NCI-H146 treated with DMSO at 0.1 percent for 48 hours (cell line): Measurements from ENCODE around the gene ANKRD62.
"Not testable (repeated sequence)": the region's sequence is repeated elsewhere in the genome, so short reads cannot be mapped to it uniquely, and the experiment has no call there.

Experiments
- DNase-seq: peaks from one replicate; lab custom pipeline; 2025; ENCODE audit not compliant: unreplicated experiment; lab: John Stamatoyannopoulos, UW

ANKRD62 gene

DNA sequence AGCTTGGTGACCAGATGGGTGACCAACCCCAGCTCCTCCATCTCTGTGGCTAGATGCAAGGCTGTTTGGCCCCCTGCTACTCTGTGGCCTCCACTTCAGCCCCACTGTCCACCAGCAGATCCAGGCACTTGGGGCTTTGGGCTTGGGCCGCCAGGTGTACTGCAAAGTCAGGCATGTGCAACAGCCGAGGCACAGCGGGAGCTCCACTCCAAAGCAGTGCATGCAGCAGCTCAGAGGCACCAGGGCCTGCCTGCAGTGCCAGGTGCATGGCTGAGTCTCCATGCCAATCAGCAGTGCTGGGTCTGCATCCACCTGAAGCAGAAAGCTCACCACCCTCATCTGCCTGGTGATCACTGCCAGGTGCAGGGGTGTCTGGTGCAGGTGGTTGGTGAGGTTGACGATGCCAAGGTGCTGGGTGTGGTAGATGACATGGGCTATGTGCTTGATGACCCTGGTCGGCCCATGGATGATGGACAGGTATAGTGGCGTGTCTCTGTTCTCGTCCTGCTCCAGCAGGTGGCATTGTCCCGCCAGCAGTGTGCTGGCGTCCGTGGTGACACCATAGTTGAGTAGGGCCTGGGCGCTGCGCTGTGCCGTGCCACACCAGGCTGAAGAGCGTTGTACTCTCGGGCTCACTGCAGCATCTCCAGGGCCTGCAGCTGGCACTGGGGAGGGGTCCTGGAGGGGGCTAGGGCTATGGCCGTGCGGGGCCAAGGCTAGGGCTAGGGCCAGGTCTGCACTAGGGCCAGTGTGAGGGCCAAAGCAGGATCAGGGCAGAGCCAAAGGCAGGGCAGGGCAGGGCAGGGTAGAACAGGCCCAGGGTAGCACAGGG is 1.0 kb upstream of the ANKRD62 start:
- peak; percentile 24 for DNase-seq

DNA sequence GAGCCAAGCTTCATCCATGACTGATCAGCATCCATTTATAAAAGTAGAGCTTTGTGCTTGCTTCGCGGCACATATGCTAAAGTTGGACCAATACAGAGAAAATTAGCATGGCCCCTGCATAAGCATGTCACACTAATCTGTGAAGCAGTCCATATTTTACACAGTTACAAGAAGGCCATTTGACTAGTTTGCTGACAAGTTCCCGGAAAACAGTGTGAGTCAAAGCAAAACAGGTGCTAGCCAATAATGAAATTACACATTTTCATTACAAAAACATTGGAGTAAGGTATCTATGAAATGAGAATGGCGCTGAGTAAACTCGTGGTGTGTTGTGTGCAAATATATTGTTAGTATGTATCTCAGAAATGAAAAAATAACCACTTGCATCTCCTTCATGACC is 4.7 kb downstream of the ANKRD62 start:
- no peak for DNase-seq

DNA sequence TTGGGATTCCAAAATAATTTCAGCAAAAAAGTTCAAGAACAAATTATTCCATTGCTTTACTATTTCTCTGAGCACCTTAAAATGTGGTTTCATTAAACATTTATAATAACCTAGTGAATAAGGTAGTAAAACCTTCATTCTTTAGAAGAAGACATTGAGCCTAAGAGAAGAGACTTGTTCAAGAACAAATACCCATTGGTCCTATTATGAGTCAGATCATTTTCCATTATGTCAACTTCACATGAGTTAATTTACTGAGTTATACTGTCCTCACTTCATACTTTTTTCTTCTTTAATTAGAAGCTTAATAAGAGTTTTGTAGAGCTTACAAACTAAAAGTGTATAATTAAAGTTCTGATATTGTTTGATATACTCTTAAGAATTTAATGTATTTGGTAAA is 5.5 kb downstream of the ANKRD62 start:
- DNase-seq = no peak

DNA sequence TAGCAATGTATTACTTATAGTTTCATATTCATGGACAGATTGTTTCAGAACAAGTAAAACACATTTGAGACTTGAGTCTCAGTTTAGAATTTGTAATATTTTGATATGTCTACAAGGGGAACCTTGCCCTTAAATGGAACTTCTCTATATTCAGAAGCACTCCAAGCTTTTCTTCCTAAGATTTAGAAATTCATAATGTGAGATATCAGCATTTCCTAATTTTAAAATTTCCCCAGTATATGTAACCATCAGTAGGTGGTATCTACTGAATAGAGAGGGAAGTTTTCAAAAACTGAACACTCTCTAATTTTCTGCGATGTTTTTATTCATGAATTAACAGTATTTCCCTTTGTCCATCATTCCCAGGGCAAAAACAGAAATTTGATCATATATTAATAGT is 7.6 kb downstream of the ANKRD62 start:
- DNase-seq = no peak

DNA sequence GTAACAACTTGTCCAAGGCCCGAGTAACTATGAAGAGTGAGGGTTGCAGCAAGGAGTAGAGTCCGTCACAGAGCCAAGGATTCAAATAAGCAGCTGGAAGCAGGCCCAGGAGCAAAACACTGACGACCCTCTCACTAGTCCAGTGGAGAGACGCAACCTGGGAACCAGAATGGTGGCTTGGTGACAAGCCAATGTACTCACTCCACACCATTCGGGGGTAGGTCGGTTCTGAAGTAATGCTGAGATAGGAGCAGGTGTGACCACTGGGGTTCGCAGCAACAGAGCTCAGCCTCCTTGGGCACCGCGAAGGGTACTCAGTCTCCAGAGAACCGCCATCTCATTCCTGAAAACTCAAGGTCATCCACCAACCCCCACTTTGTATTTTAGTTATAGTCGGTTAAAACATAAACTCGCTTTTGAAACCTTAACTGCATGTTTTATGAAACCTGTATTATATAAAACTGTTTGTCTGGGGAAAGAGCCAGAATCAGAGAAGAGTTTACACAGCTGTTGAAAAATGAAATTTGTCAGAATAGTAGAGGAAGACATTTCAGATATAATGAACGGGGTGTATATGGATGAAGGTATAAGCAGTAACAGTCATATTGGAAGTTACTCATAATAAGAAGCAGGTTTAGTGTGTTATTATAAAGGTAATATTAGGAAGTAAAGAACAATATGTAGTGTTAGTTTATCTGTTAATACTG is 8.6 kb downstream of the ANKRD62 start:
- no peak for DNase-seq

DNA sequence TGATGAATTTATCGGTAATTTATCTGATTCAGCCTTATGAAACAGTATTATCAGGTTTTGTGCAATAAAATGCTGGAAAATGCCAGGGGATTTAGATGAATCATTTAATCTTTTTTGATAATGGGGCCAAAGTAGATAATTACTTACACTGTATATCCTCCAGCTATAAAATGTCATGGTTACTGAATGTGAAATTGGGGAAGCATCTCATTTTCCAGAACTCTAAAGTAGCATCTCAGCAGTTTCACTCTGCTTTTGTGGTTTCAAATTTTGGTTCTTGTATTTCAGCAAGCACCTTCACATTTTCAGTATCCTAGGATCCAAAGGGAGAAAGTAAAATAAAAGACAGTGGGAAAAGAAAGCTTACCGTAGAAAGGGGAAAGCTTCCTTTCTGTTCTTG is 12.8 kb downstream of the ANKRD62 start:
- no peak for DNase-seq

DNA sequence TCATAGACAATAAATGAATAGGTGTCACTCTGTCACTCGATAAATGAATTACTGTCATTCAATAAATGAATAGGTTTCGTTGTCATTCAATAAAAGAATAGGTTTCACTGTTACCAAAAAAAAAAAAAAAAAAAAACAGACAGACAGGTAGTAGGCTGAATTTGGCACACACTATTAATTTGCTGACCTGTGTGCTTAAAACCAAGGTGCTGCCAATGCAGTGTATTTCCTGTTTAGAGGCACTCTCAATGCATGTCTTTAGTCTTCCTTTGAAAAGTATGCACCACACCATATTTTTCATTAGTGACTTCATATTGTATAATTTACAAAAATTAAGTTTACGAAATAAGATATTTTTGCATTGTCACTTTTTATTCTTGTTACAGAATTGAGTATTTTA is 16.2 kb downstream of the ANKRD62 start:
- no peak for DNase-seq

DNA sequence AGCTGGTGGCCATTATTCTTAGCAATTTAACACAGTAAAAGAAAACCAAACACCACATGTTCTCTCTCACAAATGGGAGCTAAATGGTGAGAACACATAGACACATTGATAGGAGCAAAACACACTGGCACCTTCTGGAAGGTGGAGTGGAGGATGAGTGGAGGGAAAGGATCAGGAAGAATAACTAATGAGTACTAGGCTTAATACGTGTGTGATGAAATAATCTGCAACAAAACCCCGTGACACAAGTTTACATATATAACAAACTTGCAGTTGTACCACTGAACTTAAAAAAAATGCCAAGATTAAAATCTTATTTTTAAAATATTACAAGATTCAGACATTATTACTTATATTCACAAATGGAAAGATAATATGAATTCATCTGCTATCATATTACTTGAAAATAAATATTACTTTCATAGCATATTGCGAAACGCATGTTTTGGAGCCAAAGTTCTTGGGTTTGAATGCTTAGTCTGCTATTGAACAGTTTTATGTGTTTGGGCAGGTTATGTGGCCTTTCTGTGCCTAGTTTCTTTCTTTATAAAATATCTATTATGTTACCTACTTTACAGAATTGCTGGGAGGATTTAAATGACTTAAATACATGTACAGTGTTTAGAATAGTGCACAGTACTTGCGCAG is 20.5 kb downstream of the ANKRD62 start:
- DNase-seq = no peak

DNA sequence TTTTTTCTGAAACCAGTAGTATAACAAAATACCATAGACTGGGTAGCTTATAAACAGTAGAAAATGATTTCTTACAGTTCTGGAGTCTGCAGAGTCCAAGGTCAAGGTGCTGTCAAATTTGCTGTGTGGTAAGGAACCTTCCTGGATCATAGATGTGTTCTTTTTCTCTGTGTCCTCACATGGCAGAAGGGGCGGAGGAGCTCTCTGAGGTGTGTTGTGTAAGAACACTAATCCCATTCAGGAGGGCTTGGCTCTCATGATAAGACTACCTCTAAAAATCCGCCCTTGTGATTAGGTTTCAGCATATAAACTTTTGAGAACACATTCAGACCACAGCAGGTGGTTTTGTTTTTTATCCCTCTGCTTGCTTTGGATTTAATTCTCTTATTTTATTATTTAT is 25.7 kb downstream of the ANKRD62 start:
- no peak for DNase-seq

DNA sequence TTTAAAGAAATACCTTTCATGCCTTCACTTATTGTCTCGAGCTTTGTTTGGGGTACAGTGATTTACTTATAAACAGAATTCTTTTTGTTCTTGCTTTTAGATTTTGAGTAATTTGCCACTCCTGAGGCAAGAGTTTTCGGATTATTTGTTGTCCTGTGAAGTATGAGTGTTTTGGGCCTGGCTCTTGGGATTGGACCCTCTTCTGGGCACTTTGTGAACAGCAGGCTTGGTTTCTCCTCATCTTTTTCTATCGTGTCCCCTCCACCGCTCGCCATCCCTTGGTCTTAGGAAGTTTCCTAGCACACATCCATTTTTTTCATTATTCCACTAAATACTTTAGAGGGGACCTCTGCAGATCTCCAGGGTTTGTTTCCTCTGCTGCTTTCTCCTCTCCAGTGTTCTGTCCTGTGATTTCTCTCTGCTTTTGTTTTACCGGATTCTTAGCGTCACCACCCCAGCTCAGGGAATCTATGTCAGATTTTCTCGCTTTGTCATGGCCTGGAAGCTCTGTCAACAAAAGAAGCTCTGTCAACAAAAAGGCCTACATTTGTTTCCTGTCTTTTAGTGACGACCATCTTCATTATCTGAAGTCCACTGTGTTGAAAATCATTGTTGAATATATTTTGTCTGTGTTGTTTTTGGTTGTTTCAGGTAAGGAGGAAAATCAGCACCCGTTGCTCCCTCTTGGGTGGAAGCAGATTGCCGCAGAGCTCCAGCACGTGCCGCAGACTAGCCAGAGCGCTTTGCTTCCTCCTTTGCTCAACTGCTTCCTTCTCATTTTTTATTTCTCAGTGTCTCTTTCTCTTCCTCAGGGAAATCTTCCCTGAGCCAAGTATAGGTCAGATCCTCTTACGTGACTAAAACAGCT is 27.8 kb downstream of the ANKRD62 start:
- DNase-seq = no peak

DNA sequence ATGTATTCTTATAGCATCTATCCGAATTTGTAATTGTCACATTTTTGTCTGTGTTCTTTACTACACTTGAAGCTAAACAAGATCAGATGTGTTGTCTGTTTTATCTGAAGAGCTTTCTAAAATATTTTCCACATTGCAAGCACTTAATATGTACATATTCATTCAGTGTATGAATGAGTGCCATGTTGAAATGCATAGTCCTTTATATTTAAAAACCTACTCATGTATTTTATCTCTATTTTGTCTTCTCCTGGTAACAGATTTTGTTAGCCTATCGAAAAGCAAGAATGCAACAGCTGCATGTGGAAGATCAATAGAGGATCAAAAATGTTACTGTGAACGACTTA is 28.4 kb downstream of the ANKRD62 start:
- DNase-seq = not testable (repeated sequence)

DNA sequence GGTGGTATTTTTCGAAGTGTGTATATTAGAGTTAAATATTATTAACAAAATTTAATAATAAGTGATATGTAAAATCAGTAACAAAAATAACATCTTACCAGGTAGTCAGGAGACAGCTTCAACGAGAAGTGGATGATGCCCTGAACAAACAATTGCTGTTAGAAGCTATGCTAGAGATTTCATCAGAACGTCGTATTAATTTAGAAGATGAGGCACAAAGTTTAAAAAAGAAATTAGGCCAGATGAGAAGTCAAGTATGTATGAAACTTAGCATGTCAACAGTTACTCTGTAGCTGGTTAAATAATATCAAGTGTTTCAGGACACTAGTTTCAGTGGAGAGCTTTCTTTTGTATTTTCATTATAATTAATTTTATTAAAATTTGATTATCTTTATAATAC is 34.0 kb downstream of the ANKRD62 start:
- not testable (repeated sequence) for DNase-seq

DNA sequence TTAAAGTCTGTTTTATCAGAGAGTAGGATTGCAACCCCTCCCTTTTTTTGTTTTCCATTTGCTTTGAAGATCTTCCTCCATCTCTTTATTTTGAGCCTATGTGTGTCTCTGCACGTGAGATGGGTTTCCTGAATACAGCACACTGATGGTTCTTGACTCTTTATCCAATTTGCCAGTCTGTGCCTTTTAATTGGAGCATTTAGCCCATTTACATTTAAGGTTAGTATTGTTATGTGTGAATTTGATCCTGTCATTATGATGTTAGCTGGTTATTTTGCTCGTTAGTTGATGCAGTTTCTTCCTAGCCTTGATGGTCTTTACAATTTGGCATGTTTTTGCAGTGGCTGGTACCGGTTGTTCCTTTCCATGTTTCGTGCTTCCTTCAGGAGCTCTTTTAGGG is 45.2 kb downstream of the ANKRD62 start:
- DNase-seq = not testable (repeated sequence)

DNA sequence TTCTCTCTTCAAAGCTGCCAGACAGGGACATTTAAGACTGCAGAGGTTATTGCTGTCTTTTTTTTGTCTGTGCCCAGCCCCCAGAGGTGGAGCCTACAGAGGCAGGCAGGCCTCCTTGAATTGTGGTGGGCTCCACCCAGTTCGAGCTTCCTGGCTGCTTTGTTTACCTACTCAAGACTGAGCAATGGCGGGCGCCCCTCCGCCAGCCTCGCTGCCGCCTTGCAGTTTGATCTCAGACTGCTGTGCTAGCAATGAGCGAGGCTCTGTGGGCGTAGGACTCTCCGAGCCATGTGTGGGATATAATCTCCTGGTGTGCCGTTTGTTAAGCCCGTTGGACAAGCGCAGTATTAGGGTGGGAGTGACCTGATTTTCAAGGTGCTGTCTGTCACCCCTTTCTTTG is 47.2 kb downstream of the ANKRD62 start:
- DNase-seq = not testable (repeated sequence)

DNA sequence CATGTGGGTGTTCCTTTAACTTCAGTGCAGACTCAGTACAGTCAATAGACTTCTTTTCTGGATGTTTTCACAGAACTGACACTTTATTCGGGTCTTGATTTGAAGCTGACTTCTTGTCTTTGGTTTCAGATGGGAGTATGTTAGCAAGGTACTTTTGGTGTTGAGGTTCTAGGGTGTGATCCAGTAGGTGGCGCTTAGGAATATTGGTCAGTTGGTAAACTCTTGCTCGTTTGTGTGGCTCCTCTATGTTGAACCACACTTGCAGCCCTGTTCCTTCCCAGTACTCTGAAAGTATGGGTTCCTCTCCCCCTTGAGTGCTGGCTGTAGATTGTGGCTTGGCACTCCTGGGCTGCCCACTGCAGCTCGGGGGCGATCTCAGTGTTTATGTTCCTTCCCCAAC is 48.1 kb downstream of the ANKRD62 start:
- DNase-seq = not testable (repeated sequence)

DNA sequence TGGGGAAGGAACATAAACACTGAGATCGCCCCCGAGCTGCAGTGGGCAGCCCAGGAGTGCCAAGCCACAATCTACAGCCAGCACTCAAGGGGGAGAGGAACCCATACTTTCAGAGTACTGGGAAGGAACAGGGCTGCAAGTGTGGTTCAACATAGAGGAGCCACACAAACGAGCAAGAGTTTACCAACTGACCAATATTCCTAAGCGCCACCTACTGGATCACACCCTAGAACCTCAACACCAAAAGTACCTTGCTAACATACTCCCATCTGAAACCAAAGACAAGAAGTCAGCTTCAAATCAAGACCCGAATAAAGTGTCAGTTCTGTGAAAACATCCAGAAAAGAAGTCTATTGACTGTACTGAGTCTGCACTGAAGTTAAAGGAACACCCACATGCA is 55.8 kb downstream of the ANKRD62 start:
- DNase-seq = not testable (repeated sequence)

DNA sequence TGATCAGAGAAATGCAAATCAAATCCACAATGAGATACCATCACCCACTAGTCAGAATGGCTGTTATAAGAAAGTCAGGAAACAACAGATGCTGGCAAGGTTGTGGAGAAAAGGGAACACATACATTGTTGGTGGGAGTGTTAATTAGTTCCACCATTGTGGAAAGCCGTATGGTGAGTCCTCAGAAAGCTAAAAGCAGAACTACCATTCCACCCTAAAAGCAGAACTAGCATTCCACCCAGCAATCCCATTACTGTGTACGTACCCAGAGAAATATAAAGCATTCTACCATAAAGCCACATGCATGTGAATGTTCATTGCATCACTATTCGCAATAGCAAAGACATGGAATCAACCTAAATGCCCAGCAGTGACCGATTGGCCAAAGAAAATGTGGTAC is 60.7 kb downstream of the ANKRD62 start:
- DNase-seq = no peak

DNA sequence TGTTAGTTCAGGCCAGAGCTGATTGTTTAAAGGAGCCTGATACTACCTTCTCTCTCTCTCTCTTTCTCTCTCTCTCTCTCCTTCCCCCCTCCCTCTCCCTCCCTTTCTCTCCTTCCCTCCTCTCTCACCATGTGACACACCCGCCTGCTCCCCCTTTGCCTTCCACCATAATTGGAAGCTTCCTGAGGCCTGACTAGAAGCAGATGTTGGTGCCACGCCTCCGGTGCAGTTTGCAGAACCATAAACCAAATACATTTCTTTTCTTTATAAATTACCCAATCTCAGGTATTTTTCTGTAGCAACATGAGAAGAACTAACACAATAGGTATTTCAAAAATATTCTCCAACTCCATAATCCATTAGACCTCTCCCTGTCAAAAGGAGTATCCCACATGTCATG is 62.4 kb downstream of the ANKRD62 start:
- DNase-seq = no peak

DNA sequence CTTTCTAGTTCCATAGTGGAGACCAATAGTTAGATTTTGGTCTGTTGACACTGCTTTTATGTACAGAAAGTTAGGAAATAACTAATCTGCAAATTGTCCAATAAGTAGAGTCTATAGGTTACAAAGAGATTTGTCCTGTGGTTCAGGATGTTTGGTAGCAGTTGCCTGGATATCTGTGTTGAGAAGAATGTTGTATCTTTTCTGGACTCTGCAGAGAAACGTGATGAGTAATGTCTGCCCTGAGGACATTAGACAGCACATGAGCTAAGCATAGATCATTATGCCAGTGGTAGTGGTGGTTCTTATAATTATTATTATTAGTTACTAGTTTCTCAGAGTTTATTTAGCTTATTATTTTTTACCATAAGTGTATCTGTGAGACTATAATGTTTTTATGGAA is 65.8 kb downstream of the ANKRD62 start:
- no peak for DNase-seq

DNA sequence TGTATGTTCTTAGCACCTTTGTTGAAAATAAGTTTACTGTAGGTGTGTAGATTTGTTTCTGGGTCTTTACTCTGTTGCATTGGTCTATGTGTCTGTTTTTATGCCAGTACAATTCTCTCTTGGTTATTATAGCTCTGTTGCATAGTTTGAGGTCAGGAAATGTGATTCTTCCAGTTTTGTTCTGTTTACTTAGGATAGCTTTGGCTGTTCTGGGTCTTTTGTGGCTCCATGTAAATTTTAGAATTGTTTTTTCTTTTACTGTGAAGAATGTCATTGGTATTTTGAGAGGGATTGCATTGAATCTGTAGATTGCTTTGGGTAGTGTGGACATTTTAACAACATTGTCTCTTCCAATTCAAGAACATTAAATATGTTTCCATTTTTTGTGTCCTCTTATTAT is 69.1 kb downstream of the ANKRD62 start:
- DNase-seq = no peak
